ENCODE measurements around the gene IL1RAPL2.
A peak's percentile ranks its signal among the peaks of the same experiment; 100 is the strongest.
"Not testable (repeated sequence)": the region's sequence is repeated elsewhere in the genome, so short reads cannot be mapped to it uniquely, and the experiment has no call there.

Gene IL1RAPL2

GRCh38 chrX:104647084-104647483, 81.1 kb downstream of the IL1RAPL2 start:
- Histone ChIP-seq H3K36me3 (ENCODE audit: insufficient read depth, low read length) (no peaks in the 10 kb centered on the region), H3K9ac (ENCODE audit: low read depth, low read length) (no peak overlapping the region), H3K4me1 (ENCODE audit: insufficient read depth, low read length) (no peaks in the 10 kb centered on the region), H3K9me3 (ENCODE audit: control insufficient read depth, insufficient read depth, low read length) (no peaks in the 10 kb centered on the region)

GRCh38 chrX:104659005-104659744, 93.2 kb downstream of the IL1RAPL2 start:
- Histone ChIP-seq H3K9me3 (ENCODE audit: control insufficient read depth, insufficient read depth, low read length) (no peaks in the 10 kb centered on the region), H3K4me1 (ENCODE audit: insufficient read depth, low read length) (no peaks in the 10 kb centered on the region), H3K36me3 (ENCODE audit: insufficient read depth, low read length) (no peaks in the 10 kb centered on the region), H3K9ac (ENCODE audit: low read depth, low read length) (no peak overlapping the region)

DNA sequence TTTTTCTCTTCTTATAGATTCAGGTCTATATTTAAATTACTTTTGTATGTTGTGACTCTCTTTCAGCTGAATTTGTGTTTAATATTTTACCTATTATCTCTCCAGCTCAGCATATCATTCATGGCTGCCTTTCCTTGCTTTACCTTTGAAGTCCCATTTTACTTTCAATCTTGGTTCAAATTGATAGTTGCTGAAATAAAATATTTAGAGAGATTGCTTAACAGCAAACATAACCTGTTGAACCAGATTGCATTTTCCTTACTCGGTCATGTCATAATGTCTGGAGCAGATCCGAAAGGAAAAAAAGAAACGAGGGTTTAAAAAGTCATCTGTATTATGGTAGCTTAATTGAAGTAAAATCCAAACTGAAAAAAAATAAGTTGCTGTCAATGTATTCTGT, 94.1 kb downstream of the IL1RAPL2 start:
- Histone ChIP-seq H3K4me1 (ENCODE audit: insufficient read depth, low read length) (no peaks in the 10 kb centered on the region), H3K36me3 (ENCODE audit: insufficient read depth, low read length) (no peaks in the 10 kb centered on the region), H3K9me3 (ENCODE audit: control insufficient read depth, insufficient read depth, low read length) (no peaks in the 10 kb centered on the region), H3K9ac (ENCODE audit: low read depth, low read length) (no peak overlapping the region)

- Histone ChIP-seq H3K9ac (ENCODE audit: low read depth, low read length) (no peak overlapping the region), H3K36me3 (ENCODE audit: insufficient read depth, low read length) (no peaks in the 10 kb centered on the region), H3K4me1 (ENCODE audit: insufficient read depth, low read length) (no peaks in the 10 kb centered on the region), H3K9me3 (ENCODE audit: control insufficient read depth, insufficient read depth, low read length) (no peaks in the 10 kb centered on the region)
Measured at GRCh38 chrX:104662694-104663093, 96.7 kb downstream of the IL1RAPL2 start.

GRCh38 chrX:104665691-104666090, 99.7 kb downstream of the IL1RAPL2 start:
- Histone ChIP-seq H3K9ac (ENCODE audit: low read depth, low read length) (no peak overlapping the region), H3K9me3 (ENCODE audit: control insufficient read depth, insufficient read depth, low read length) (no peaks in the 10 kb centered on the region), H3K4me1 (ENCODE audit: insufficient read depth, low read length) (no peaks in the 10 kb centered on the region), H3K36me3 (ENCODE audit: insufficient read depth, low read length) (no peaks in the 10 kb centered on the region)

GRCh38 chrX:104668550-104668949, 102.6 kb downstream of the IL1RAPL2 start:
- Histone ChIP-seq H3K9ac (ENCODE audit: low read depth, low read length) (no peak overlapping the region), H3K4me1 (ENCODE audit: insufficient read depth, low read length) (no peaks in the 10 kb centered on the region), H3K36me3 (ENCODE audit: insufficient read depth, low read length) (no peaks in the 10 kb centered on the region), H3K9me3 (ENCODE audit: control insufficient read depth, insufficient read depth, low read length) (no peaks in the 10 kb centered on the region)

GRCh38 chrX:104669063-104669462, 103.1 kb downstream of the IL1RAPL2 start:
- Histone ChIP-seq H3K36me3 (ENCODE audit: insufficient read depth, low read length) (no peaks in the 10 kb centered on the region), H3K4me1 (ENCODE audit: insufficient read depth, low read length) (no peaks in the 10 kb centered on the region), H3K9me3 (ENCODE audit: control insufficient read depth, insufficient read depth, low read length) (no peaks in the 10 kb centered on the region), H3K9ac (ENCODE audit: low read depth, low read length) (no peak overlapping the region)

DNA sequence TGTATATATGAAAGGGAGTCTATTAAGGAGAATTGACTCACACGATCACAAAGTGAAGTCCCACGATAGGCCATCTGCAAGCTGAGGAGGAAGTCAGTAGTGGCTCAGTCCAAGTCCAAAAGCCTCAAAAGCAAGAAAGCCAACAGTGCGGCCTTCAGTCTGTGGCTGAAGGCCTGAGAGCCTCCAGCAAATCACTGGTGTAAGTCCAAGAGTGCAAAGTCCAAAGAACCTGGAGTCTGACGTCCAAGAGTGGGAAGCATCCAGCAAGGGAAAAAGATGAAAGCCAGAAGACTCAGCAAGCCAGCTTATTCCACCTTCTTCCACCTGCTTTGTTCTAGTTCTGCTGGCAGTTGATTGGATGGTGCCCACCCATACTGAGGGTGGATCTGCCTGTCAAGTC, 104.1 kb downstream of the IL1RAPL2 start:
- H3K9me3 ChIP-seq (ENCODE audit: control insufficient read depth, insufficient read depth, low read length) = no peaks in the 10 kb centered on the region
- H3K4me1 ChIP-seq (ENCODE audit: insufficient read depth, low read length) = no peaks in the 10 kb centered on the region
- H3K9ac ChIP-seq (ENCODE audit: low read depth, low read length) = no peak overlapping the region
- no peaks in the 10 kb centered on the region for H3K36me3 ChIP-seq (ENCODE audit: insufficient read depth, low read length)

DNA sequence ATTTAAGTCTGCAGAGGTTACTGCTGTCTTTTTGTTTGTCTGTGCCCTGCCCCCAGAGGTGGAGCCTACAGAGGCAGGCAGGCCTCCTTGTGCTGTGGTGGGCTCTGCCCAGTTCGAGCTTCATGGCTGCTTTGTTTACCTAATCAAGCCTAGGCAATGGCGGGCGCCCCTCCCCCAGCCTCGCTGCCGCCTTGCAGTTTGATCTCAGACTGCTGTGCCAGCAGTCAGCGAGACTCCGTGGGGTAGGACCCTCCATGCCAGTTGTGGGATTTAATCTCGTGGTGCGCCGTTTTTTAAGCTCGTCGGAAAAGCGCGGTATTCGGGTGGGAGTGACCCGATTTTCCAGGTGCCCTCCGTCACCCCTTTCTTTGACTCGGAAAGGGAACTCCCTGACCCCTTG, 111.5 kb downstream of the IL1RAPL2 start:
- Histone ChIP-seq H3K9ac (ENCODE audit: low read depth, low read length) (peak overlapping the region; percentile 50; the same call in 1 of the 2 replicates), H3K4me1 (ENCODE audit: insufficient read depth, low read length) (peaks cover 13% of the 10 kb centered on the region)
- H3K36me3 ChIP-seq (ENCODE audit: insufficient read depth, low read length); H3K9me3 ChIP-seq (ENCODE audit: control insufficient read depth, insufficient read depth, low read length): not testable (repeated sequence)

DNA sequence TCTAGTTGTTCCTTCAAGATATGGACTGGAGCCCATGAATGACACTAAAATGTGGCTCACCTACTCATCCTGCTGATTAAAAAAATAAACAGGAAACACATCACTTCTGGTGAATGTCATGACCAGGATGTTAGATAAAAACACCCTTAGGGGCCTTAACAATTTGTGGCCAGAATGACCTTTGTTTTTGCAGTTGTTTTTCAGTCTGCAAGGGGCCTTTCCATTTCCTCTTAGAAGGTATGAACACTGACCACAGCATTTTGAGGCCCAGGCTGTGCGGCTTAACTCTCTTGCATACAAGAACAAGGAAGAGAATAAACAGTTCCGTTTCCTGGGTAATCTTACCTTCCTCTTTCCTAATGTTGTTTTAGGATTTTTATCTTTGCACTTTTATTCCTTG, 113.2 kb downstream of the IL1RAPL2 start:
- peaks cover 13% of the 10 kb centered on the region for H3K4me1 ChIP-seq (ENCODE audit: insufficient read depth, low read length)
- H3K36me3 ChIP-seq (ENCODE audit: insufficient read depth, low read length) = no peaks in the 10 kb centered on the region
- H3K9me3 ChIP-seq (ENCODE audit: control insufficient read depth, insufficient read depth, low read length) = no peaks in the 10 kb centered on the region
- H3K9ac ChIP-seq (ENCODE audit: low read depth, low read length) = no peak overlapping the region

GRCh38 chrX:104681214-104681613, 115.2 kb downstream of the IL1RAPL2 start:
- Histone ChIP-seq H3K4me1 (ENCODE audit: insufficient read depth, low read length) (peaks cover 13% of the 10 kb centered on the region), H3K9me3 (ENCODE audit: control insufficient read depth, insufficient read depth, low read length) (no peaks in the 10 kb centered on the region), H3K9ac (ENCODE audit: low read depth, low read length) (no peak overlapping the region)

GRCh38 chrX:104684077-104684476, 118.1 kb downstream of the IL1RAPL2 start:
- Histone ChIP-seq H3K36me3 (ENCODE audit: insufficient read depth, low read length) (no peaks in the 10 kb centered on the region), H3K9me3 (ENCODE audit: control insufficient read depth, insufficient read depth, low read length) (no peaks in the 10 kb centered on the region; the same call in none of the 2 replicates), H3K4me1 (ENCODE audit: insufficient read depth, low read length) (peaks cover 11% of the 10 kb centered on the region), H3K9ac (ENCODE audit: low read depth, low read length) (no peak overlapping the region)

More at GRCh38 chrX:104681214-104681613, 115.2 kb downstream of the IL1RAPL2 start:
- H3K36me3 ChIP-seq (ENCODE audit: insufficient read depth, low read length) = no peaks in the 10 kb centered on the region

DNA sequence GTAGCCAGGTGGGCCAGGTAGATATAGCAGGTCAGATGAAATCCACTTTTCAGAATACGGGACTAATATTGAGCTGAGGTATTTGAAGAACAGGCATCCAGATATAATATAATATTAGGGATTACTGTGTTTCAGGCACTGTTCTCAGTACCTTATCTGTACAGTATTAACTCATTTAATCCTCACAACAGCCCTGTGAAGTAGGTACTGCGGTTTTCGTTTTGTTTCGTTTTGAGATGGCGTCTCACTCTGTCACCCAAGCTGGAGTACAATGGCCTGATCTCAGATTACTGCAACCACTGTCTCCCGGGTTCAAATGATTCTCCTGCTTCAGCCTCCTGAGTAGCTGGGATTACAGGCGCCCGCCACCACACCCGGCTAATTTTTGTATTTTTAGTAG, 129.6 kb downstream of the IL1RAPL2 start:
- Histone ChIP-seq H3K36me3 (ENCODE audit: insufficient read depth, low read length) (no peaks in the 10 kb centered on the region), H3K9me3 (ENCODE audit: control insufficient read depth, insufficient read depth, low read length) (no peaks in the 10 kb centered on the region), H3K4me1 (ENCODE audit: insufficient read depth, low read length) (no peaks in the 10 kb centered on the region), H3K9ac (ENCODE audit: low read depth, low read length) (no peak overlapping the region)

GRCh38 chrX:104696667-104697066, 130.7 kb downstream of the IL1RAPL2 start:
- Histone ChIP-seq H3K4me1 (ENCODE audit: insufficient read depth, low read length) (no peaks in the 10 kb centered on the region), H3K9me3 (ENCODE audit: control insufficient read depth, insufficient read depth, low read length) (no peaks in the 10 kb centered on the region), H3K36me3 (ENCODE audit: insufficient read depth, low read length) (no peaks in the 10 kb centered on the region), H3K9ac (ENCODE audit: low read depth, low read length) (no peak overlapping the region)

DNA sequence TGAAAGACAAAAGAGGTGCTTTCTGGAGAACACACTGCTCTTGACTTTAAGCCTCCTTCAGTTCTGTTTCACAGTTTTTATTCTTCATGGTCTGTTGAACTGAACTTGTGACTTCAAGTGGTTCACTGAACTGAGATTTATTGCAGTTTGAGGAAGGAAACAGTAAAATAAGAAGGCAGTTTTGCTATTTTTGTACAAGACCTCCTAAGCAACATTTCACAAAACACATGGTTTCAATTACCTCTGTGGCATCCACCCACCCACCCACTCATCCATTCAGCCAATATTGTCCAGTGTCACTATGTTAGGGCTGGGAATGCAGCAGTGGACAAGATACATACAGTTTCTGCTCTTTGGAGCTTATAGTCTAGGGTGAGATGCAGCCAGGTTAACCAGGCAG, 131.3 kb downstream of the IL1RAPL2 start:
- Histone ChIP-seq H3K36me3 (ENCODE audit: insufficient read depth, low read length) (no peaks in the 10 kb centered on the region), H3K9ac (ENCODE audit: low read depth, low read length) (no peak overlapping the region), H3K4me1 (ENCODE audit: insufficient read depth, low read length) (no peaks in the 10 kb centered on the region), H3K9me3 (ENCODE audit: control insufficient read depth, insufficient read depth, low read length) (no peaks in the 10 kb centered on the region)

All from ES-I3 (cell line).